Activated CD4-positive, alpha-beta T cell treated with anti-CD3 and anti-CD28 coated beads, Interleukin-2, amount 10 ng/mL, durations not matched to agents 24 days and 14 days (primary cell): ENCODE data around the gene MARCHF9. TPM values are rescaled to one million over a fixed set of nuclear protein-coding genes. Genes with fewer than 3 reads are reported as not detected.

ENCODE experiments used
- DNase-seq: peaks from one replicate; pipeline ENCODE4 v3.0.0; 2022
- H3K27ac Mint-ChIP-seq: one replicate; pipeline ENCODE4 v1.8.0; 2022; ENCODE audit warnings: mild to moderate bottlenecking, mixed read lengths
- H3K27me3 Mint-ChIP-seq: one replicate; pipeline ENCODE4 v1.8.0; 2022; ENCODE audit warnings: mixed read lengths
- H3K36me3 Mint-ChIP-seq: one replicate; pipeline ENCODE4 v1.8.0; 2022; ENCODE audit warnings: low read depth, mild to moderate bottlenecking, mixed read lengths
- H3K4me1 Mint-ChIP-seq: one replicate; pipeline ENCODE4 v1.8.0; 2021; ENCODE audit warnings: mixed read lengths
- H3K4me3 Mint-ChIP-seq: one replicate; pipeline ENCODE4 v1.8.0; 2022; ENCODE audit warnings: mild to moderate bottlenecking, moderate library complexity, mixed read lengths
- H3K9me3 Mint-ChIP-seq: one replicate; pipeline ENCODE4 v1.8.0; 2021; ENCODE audit warnings: mixed read lengths
- intact Hi-C: fragments of 100-400 bp; cut with micrococcal nuclease; formaldehyde crosslinking; loops from one replicate; pipeline ENCODE4 v1.15.1; 2023
- total RNA-seq: library from RNA; stranded (reverse); gene quantifications from 2 replicates; pipeline ENCODE4 v1.2.3, GENCODE V29; 2022

The MARCHF9 gene
- total RNA-seq, 1 donor from 2014 or later = 21.6 TPM

GRCh38 chr12:57781801-57782200 lies 26.9 kb downstream of the MARCHF9 start:
- Mint-ChIP-seq H3K4me1 (peaks cover 30% of the 10 kb centered on the region), H3K9me3 (no peaks in the 10 kb centered on the region), H3K4me3 (peak overlapping the region; percentile 99), H3K27ac (peak overlapping the region; percentile 99), H3K27me3 (no peaks in the 10 kb centered on the region), H3K36me3 (peaks cover 29% of the 10 kb centered on the region)
- no peak for DNase-seq
- intact Hi-C loops = loop anchor here (1.0 to 2.0 kb wide), 3 partner anchors 10 to 117 kb away; partner anchors contain the start of genes CTDSP2, EEF1AKMT3 and METTL1

DNA sequence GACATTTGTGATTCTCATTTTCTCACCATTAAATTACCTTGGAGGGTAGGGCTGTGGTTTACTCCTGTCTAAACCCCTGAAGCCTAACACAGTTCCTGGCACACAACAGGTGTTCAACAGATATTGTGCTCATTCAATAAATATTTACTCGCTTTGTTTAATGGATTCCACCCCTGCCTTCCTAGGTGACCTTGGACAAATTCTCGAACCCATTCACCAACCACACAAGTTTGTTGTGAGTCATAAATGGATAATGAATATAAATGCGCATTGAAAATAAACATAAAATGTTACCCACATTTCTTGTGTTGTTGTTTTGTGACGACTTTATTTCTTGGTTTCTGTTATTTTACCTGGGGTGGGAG lies 27.3 kb downstream of the MARCHF9 start:
- no peak for DNase-seq
- Mint-ChIP-seq H3K36me3 (peaks cover 28% of the 10 kb centered on the region), H3K4me1 (peaks cover 30% of the 10 kb centered on the region), H3K4me3 (peak overlapping the region; percentile 99), H3K27ac (peak overlapping the region; percentile 99), H3K27me3 (no peaks in the 10 kb centered on the region), H3K9me3 (no peaks in the 10 kb centered on the region)
- intact Hi-C loops = loop anchor here (1.0 to 2.0 kb wide), 3 partner anchors 10 to 117 kb away; partner anchors contain the start of genes CTDSP2, EEF1AKMT3 and METTL1

DNA sequence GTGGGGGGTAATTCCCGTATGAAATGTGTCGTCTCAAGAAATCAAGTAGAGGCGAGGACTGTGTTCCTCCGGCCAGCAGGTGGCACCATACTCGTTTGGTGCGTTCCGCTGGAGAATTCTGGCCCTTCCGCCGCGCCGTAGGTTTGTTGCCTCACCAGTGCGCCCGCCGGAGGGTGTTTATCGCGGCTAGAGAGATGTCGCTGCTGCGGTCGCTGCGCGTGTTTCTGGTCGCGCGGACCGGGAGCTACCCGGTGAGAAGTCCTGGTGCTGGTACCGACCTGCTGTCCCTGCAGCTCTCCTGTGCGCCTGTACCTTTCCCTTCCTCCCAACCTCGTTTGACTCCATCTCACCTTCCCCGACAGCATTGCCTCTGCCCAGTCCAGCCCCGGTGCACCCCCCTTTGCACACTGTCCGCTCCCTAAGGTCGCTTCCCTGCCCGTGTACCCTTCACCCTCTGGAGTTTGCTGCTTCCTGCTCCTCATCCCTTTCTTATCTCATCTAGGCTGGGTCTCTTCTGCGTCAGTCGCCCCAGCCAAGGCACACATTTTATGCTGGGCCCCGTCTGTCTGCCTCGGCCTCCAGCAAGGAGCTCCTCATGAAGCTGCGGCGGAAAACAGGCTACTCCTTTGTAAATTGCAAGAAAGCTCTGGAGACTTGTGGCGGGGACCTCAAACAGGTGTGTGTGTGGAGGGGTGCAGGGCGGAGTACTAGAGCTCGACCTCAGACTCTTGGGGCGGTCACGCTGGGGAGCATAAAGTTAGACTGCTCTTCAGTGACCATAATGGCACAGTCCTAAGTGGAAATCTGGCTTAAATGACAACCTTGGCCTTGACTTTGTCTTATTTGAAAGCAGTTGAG lies 27.9 kb downstream of the MARCHF9 start, which contains the start of gene TSFM:
Gene TSFM, plus strand, starts transcription at position 180 of the 858 bp plus-strand sequence. Its CDS starts 15 bp downstream, at position 195.
- peak within 1 kb of the TSS; percentile 99 for H3K4me3 Mint-ChIP-seq
- H3K27me3 Mint-ChIP-seq = no peaks in the 10 kb centered on the region
- H3K27ac Mint-ChIP-seq = peak within 1 kb of the TSS; percentile 99
- peak; percentile 99 for DNase-seq
- peaks cover 33% of the 10 kb centered on the region for H3K36me3 Mint-ChIP-seq
- peaks cover 30% of the 10 kb centered on the region for H3K4me1 Mint-ChIP-seq
- no peaks in the 10 kb centered on the region for H3K9me3 Mint-ChIP-seq
- intact Hi-C loops = loop anchor here (1.0 to 2.0 kb wide), 3 partner anchors 11 to 116 kb away; partner anchors contain the start of genes CTDSP2, EEF1AKMT3 and METTL1

DNA sequence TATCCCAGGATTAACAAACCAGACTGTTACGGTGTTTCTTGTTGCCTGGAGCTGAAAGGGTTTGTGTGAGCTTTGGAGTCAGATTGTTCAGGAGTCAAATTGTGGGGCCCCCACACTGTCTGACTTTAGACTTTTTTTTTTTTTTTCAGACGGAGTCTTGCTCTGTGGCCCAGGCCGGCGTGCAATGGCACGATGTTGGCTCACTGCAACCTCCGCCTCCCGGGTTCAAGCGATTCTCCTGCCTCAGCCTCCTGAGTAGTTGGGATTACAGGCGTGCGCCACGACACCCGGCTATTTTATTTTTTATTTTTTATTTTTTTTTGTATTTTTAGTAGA lies 28.5 kb downstream of the MARCHF9 start:
- Mint-ChIP-seq H3K27ac (peak overlapping the region; percentile 99), H3K36me3 (peaks cover 36% of the 10 kb centered on the region), H3K9me3 (no peaks in the 10 kb centered on the region), H3K27me3 (no peaks in the 10 kb centered on the region), H3K4me1 (peaks cover 30% of the 10 kb centered on the region), H3K4me3 (peak overlapping the region; percentile 99)
- no peak for DNase-seq
- intact Hi-C loops = loop anchor here (2.0 kb wide), 2 partner anchors 63 to 115 kb away; partner anchors contain the start of gene CTDSP2

GRCh38 chr12:57783861-57784260 lies 29.0 kb downstream of the MARCHF9 start:
- Mint-ChIP-seq H3K27ac (peak overlapping the region; percentile 45), H3K36me3 (peaks cover 40% of the 10 kb centered on the region), H3K27me3 (no peaks in the 10 kb centered on the region), H3K4me1 (peaks cover 30% of the 10 kb centered on the region), H3K9me3 (no peaks in the 10 kb centered on the region), H3K4me3 (peak overlapping the region; percentile 76)
- no peak for DNase-seq
- intact Hi-C loops = loop anchor here (2.0 kb wide), 2 partner anchors 63 to 115 kb away; partner anchors contain the start of gene CTDSP2

DNA sequence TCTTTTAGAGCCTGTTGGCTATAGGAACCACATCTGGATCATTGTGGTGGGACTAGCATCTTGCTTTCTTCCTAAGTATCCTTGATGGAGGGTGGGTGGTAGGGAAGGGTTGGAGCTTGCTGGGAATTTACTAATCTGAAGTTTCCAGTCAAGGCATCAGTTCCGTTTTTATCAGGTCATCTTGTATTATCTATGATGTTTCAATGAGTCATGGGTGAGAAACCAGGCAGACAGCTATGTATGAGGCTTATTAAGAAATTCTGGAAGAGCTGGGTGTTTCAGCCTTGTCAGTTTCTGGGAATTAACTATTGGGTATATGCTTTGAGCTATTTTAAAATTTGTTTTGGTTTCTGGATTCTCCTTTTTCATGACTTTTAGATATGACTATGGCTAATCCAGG lies 39.0 kb downstream of the MARCHF9 start:
- no peak overlapping the region for H3K27ac Mint-ChIP-seq
- H3K36me3 Mint-ChIP-seq = peaks cover 54% of the 10 kb centered on the region
- intact Hi-C loops = no loop called here
- H3K4me3 Mint-ChIP-seq = no peak overlapping the region
- peaks cover 5% of the 10 kb centered on the region for H3K4me1 Mint-ChIP-seq
- no peak for DNase-seq
- no peaks in the 10 kb centered on the region for H3K27me3 Mint-ChIP-seq
- no peaks in the 10 kb centered on the region for H3K9me3 Mint-ChIP-seq

- Mint-ChIP-seq H3K4me3 (no peak overlapping the region), H3K27me3 (no peaks in the 10 kb centered on the region), H3K4me1 (peaks cover 5% of the 10 kb centered on the region), H3K9me3 (no peaks in the 10 kb centered on the region), H3K36me3 (peaks cover 50% of the 10 kb centered on the region), H3K27ac (no peak overlapping the region)
- intact Hi-C loops = no loop called here
- DNase-seq = no peak
Measured at GRCh38 chr12:57795354-57795753, 40.5 kb downstream of the MARCHF9 start.

- intact Hi-C loops = no loop called here
- no peak overlapping the region for H3K4me3 Mint-ChIP-seq
- H3K27me3 Mint-ChIP-seq = no peaks in the 10 kb centered on the region
- peaks cover 5% of the 10 kb centered on the region for H3K4me1 Mint-ChIP-seq
- no peak overlapping the region for H3K27ac Mint-ChIP-seq
- peaks cover 48% of the 10 kb centered on the region for H3K36me3 Mint-ChIP-seq
- DNase-seq = no peak
- no peaks in the 10 kb centered on the region for H3K9me3 Mint-ChIP-seq
Measured at GRCh38 chr12:57796996-57797395, 42.1 kb downstream of the MARCHF9 start.

GRCh38 chr12:57797933-57798332 lies 43.0 kb downstream of the MARCHF9 start:
- peaks cover 45% of the 10 kb centered on the region for H3K36me3 Mint-ChIP-seq
- no peak overlapping the region for H3K4me3 Mint-ChIP-seq
- H3K27me3 Mint-ChIP-seq = no peaks in the 10 kb centered on the region
- no peak overlapping the region for H3K27ac Mint-ChIP-seq
- DNase-seq = no peak
- H3K9me3 Mint-ChIP-seq = no peaks in the 10 kb centered on the region
- H3K4me1 Mint-ChIP-seq = peaks cover 6% of the 10 kb centered on the region
- intact Hi-C loops = no loop called here

DNA sequence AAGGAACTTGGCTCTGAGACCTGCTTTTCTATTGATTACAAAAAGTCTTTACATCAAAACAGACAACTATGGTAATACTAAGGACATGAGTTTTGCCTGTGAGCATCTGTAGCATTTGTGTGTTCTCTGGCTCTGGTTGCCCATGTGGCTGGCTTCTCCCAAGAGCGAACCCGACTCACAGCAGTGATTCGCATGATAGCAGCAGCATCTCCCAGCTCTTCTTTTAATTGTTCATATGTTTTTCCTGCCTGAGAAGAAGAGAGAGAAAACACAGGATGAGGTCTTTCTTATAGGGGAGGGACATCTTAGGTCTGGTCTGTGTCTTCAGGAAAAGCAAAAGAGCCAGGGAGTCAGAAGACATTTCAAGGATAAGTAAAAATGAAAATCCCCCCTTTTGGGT lies 46.1 kb downstream of the MARCHF9 start:
- peaks cover 32% of the 10 kb centered on the region for H3K36me3 Mint-ChIP-seq
- H3K4me3 Mint-ChIP-seq = no peak overlapping the region
- no peaks in the 10 kb centered on the region for H3K27me3 Mint-ChIP-seq
- H3K9me3 Mint-ChIP-seq = no peaks in the 10 kb centered on the region
- peak overlapping the region; percentile 29 for H3K27ac Mint-ChIP-seq
- peaks cover 2% of the 10 kb centered on the region for H3K4me1 Mint-ChIP-seq
- intact Hi-C loops = no loop called here
- no peak for DNase-seq

DNA sequence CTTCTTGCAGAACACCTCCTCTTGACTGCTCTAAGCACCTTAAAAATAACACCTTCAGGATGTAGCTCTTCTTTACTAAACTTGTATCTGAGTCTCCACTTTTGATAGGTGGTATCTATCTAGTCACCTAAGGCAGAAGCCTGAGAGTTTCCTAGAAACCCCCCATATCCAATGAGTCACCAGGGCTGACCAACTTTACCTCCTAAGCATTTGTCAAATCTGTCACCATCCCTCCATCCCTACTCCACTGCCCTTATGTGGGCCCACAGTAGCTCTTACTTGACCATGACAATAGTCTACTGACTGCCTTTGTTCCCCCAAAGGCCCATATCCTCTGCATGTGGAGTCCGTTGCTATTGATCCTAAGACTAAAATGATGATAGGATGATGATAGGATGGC lies 47.7 kb downstream of the MARCHF9 start:
- no peaks in the 10 kb centered on the region for H3K27me3 Mint-ChIP-seq
- H3K36me3 Mint-ChIP-seq = peaks cover 22% of the 10 kb centered on the region
- intact Hi-C loops = loop anchor here (1.0 kb wide), 1 partner anchor 103 kb away; no protein-coding TSS in a partner anchor
- DNase-seq = no peak
- H3K27ac Mint-ChIP-seq = no peak overlapping the region
- peaks cover 2% of the 10 kb centered on the region for H3K4me1 Mint-ChIP-seq
- H3K4me3 Mint-ChIP-seq = no peak overlapping the region
- H3K9me3 Mint-ChIP-seq = no peaks in the 10 kb centered on the region

GRCh38 chr12:57803319-57803893 lies 48.5 kb downstream of the MARCHF9 start:
- DNase-seq = peak; percentile 79
- Mint-ChIP-seq H3K4me3 (no peak overlapping the region), H3K9me3 (no peaks in the 10 kb centered on the region), H3K27ac (no peak overlapping the region), H3K27me3 (no peaks in the 10 kb centered on the region), H3K36me3 (peaks cover 22% of the 10 kb centered on the region), H3K4me1 (peaks cover 2% of the 10 kb centered on the region)
- intact Hi-C loops = loop anchor here (1.0 kb wide), 1 partner anchor 102 kb away; no protein-coding TSS in a partner anchor

- no peak overlapping the region for H3K27ac Mint-ChIP-seq
- H3K9me3 Mint-ChIP-seq = no peaks in the 10 kb centered on the region
- no peaks in the 10 kb centered on the region for H3K27me3 Mint-ChIP-seq
- H3K4me3 Mint-ChIP-seq = no peak overlapping the region
- intact Hi-C loops = no loop called here
- DNase-seq = no peak
- H3K36me3 Mint-ChIP-seq = peaks cover 11% of the 10 kb centered on the region
- peaks cover 2% of the 10 kb centered on the region for H3K4me1 Mint-ChIP-seq
Measured at GRCh38 chr12:57806677-57807076, 51.8 kb downstream of the MARCHF9 start.

DNA sequence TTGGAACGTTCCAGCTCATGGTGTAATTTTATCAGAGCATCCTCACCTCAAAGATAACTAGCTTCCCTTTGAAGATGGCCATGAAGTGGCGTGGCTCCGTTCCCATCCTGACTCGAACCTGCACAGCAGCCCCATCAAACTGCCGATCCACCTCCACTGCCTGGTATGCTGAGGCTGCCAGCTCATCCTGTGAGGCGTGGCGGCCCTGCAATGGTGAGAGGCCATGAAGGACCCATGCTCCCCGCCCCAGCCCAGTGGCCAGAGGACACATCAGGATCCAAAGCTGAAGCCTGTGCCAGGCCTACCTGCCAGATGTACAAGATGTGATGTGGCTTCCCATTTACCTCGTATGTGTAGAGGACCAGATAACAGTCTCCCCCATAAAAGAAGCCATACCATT lies 52.4 kb downstream of the MARCHF9 start:
- no peaks in the 10 kb centered on the region for H3K9me3 Mint-ChIP-seq
- no peak for DNase-seq
- no peak overlapping the region for H3K4me3 Mint-ChIP-seq
- no peaks in the 10 kb centered on the region for H3K27me3 Mint-ChIP-seq
- peaks cover 4% of the 10 kb centered on the region for H3K4me1 Mint-ChIP-seq
- H3K27ac Mint-ChIP-seq = no peak overlapping the region
- H3K36me3 Mint-ChIP-seq = peaks cover 11% of the 10 kb centered on the region
- intact Hi-C loops = no loop called here
